ENCODE data around the gene CTDP1. TPM values are rescaled to one million over a fixed set of nuclear protein-coding genes. Genes with fewer than 3 reads are reported as not detected.

CTDP1 gene
- total RNA-seq, 1 donor from 2014 or later: 34.8 TPM

GRCh38 chr18:79682481-79682880, 2.9 kb downstream of the CTDP1 start:
- peak overlapping the region; percentile 41 for H3K4me3 Mint-ChIP-seq (ENCODE audit: unreplicated experiment)
- peaks cover 3% of the 10 kb centered on the region for H3K27me3 Mint-ChIP-seq (ENCODE audit: unreplicated experiment)
- no peak for DNase-seq
- no peak overlapping the region for H3K27ac Mint-ChIP-seq (ENCODE audit: unreplicated experiment)
- peaks cover 6% of the 10 kb centered on the region for H3K36me3 Mint-ChIP-seq (ENCODE audit: unreplicated experiment)
- H3K4me1 Mint-ChIP-seq (ENCODE audit: low read depth, unreplicated experiment): peaks cover 10% of the 10 kb centered on the region
- TF ChIP-seq CTCF (IDR thresholded peaks at IDR 0.05; ENCODE audit: partially characterized antibody, unreplicated experiment): no peak
- H3K9me3 Mint-ChIP-seq (ENCODE audit: unreplicated experiment): peaks cover 9% of the 10 kb centered on the region

DNA sequence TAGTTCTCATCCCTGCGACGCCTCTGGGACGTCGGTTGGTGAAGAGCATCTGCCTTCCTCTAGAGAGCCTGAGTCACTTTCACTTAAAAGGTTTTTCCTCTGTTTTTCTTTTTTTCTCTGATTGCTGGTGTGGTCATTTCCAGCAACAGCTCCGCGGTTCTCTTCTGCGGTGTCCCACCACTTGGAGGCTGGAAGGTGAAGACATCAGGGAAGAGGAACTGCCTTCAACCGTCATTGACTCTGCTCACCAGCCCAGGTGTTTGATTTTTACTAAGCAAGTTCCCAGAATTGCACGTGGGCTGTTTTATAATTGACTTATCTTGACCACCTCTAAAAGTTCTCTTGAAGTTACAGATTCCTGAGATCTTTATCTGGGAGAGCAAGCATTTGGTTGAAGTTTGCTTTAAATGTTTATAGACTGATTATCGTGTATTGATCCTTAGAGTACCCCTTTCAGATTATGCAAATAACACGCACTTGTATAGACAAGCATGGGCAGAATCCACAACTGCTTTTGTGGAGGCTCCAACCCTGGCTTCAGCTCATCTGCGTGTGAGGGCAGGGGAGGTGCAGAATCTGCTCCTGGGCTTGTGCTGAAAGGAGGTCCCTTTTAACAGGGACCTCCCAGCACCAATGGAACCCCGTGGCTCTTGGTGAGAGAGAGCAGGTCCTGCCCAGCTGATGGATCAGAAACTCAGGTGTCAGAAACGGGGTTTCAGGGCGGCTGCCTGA, 3.5 kb downstream of the CTDP1 start:
- Mint-ChIP-seq H3K4me3 (ENCODE audit: unreplicated experiment) (peak overlapping the region; percentile 41), H3K27ac (ENCODE audit: unreplicated experiment) (no peak overlapping the region), H3K27me3 (ENCODE audit: unreplicated experiment) (peaks cover 3% of the 10 kb centered on the region), H3K36me3 (ENCODE audit: unreplicated experiment) (peaks cover 6% of the 10 kb centered on the region), H3K4me1 (ENCODE audit: low read depth, unreplicated experiment) (peaks cover 10% of the 10 kb centered on the region), H3K9me3 (ENCODE audit: unreplicated experiment) (peaks cover 9% of the 10 kb centered on the region)
- TF ChIP-seq CTCF (IDR thresholded peaks at IDR 0.05; ENCODE audit: partially characterized antibody, unreplicated experiment): no peak
- no peak for DNase-seq

DNA sequence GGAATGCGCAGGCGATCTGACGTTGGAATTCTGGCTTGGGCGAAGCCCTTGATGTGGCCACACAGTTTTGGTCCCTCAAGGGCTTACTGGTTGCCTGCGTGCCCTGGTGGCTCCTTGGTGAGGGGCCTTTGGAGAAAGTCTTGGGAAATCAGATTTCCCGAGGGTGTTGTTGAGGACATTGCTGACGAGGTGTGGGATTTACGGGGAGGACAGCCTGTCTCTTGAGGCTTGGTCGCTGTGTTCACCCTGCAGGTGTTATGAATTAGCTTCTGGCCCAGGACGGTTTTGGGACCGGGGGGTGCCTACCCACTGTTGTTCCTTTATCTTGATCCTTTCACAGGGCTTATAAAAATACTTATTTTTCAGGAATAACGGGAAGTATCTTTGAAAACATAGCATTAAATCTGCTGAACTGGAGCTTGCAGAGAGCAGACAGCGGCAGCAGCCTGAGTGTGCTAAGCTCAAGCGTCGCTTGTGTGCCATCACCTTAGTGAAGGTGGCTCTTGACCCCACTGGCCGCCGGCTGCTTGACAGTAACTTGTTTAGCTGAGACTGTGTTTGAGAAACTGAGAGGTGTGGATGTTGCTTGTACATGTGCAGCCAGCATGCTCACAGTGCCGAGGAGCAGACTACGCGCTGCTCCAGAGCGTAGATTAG, 4.2 kb downstream of the CTDP1 start:
- H3K4me3 Mint-ChIP-seq (ENCODE audit: unreplicated experiment): no peak overlapping the region
- H3K9me3 Mint-ChIP-seq (ENCODE audit: unreplicated experiment): peaks cover 9% of the 10 kb centered on the region
- no peak for TF ChIP-seq CTCF (IDR thresholded peaks at IDR 0.05; ENCODE audit: partially characterized antibody, unreplicated experiment)
- H3K36me3 Mint-ChIP-seq (ENCODE audit: unreplicated experiment): peaks cover 6% of the 10 kb centered on the region
- H3K27me3 Mint-ChIP-seq (ENCODE audit: unreplicated experiment): peaks cover 3% of the 10 kb centered on the region
- H3K4me1 Mint-ChIP-seq (ENCODE audit: low read depth, unreplicated experiment): peaks cover 6% of the 10 kb centered on the region
- H3K27ac Mint-ChIP-seq (ENCODE audit: unreplicated experiment): no peak overlapping the region
- no peak for DNase-seq

DNA sequence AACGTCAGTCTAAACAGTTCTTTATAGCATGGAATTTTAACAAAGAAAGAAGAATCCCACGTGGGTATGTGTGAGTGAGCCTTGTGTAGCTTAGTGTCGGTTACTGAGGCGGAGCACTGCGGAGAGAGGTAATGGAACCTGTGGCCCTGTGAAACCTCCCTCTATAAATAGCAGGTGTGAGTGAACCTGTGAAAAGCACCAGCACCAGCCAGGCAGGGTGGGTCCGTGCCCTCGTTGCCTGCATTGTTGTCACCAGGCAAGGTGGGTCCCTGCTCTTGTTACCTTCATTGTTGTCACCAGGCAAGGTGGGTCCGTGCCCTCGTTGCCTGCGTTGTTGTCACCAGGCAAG, 4.7 kb downstream of the CTDP1 start:
- Mint-ChIP-seq H3K36me3 (ENCODE audit: unreplicated experiment) (peaks cover 6% of the 10 kb centered on the region), H3K27me3 (ENCODE audit: unreplicated experiment) (peaks cover 3% of the 10 kb centered on the region), H3K4me3 (ENCODE audit: unreplicated experiment) (no peak overlapping the region), H3K9me3 (ENCODE audit: unreplicated experiment) (peaks cover 8% of the 10 kb centered on the region), H3K4me1 (ENCODE audit: low read depth, unreplicated experiment) (peaks cover 6% of the 10 kb centered on the region), H3K27ac (ENCODE audit: unreplicated experiment) (no peak overlapping the region)
- no peak for DNase-seq
- TF ChIP-seq CTCF (IDR thresholded peaks at IDR 0.05; ENCODE audit: partially characterized antibody, unreplicated experiment): no peak

DNA sequence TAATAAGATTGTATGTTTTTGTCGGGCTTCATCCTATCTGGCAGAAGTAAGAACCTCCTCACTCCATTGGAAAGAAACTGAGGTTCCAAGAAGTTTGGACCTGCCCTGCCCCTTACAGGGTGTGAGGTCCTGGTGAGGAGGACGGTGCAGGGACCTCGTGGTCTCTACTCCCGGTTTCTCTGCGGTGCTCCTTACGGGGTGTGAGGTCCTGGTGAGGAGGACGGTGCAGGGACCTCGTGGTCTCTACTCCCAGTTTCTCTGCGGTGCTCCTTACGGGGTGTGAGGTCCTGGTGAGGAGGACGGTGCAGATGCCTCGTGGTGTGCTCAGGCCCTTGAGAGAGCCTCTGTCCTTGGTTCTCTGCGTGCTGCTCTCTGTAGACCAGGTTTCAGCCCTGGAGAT, 5.2 kb downstream of the CTDP1 start:
- peaks cover 6% of the 10 kb centered on the region for H3K36me3 Mint-ChIP-seq (ENCODE audit: unreplicated experiment)
- H3K27me3 Mint-ChIP-seq (ENCODE audit: unreplicated experiment): peaks cover 3% of the 10 kb centered on the region
- no peak overlapping the region for H3K27ac Mint-ChIP-seq (ENCODE audit: unreplicated experiment)
- no peak for TF ChIP-seq CTCF (IDR thresholded peaks at IDR 0.05; ENCODE audit: partially characterized antibody, unreplicated experiment)
- DNase-seq: no peak
- H3K9me3 Mint-ChIP-seq (ENCODE audit: unreplicated experiment): peaks cover 5% of the 10 kb centered on the region
- H3K4me3 Mint-ChIP-seq (ENCODE audit: unreplicated experiment): no peak overlapping the region
- H3K4me1 Mint-ChIP-seq (ENCODE audit: low read depth, unreplicated experiment): peaks cover 6% of the 10 kb centered on the region

Data from glutamatergic neuron (in vitro differentiated cells).